Adipocyte (in vitro differentiated cells): ENCODE data around the gene PVR.
"Not testable (repeated sequence)": the region's sequence is repeated elsewhere in the genome, so short reads cannot be mapped to it uniquely, and the experiment has no call there.

ENCODE experiments used
- DNase-seq: peaks from one replicate; pipeline ENCODE4 v3.0.0-alpha.2; 2015; ENCODE audit warnings: low read depth
- H3K27me3 ChIP-seq: replicated peaks from 2 replicates; pipeline ENCODE4 v1.7.0; 2013; ENCODE audit warnings: mild to moderate bottlenecking, low read length, moderate library complexity; ENCODE audit not compliant: control insufficient read depth, insufficient read depth
- H3K36me3 ChIP-seq: 2 replicates; pipeline ENCODE4 v1.7.0; 2013; ENCODE audit warnings: low read length, mild to moderate bottlenecking, moderate library complexity; ENCODE audit not compliant: control insufficient read depth, insufficient read depth, severe bottlenecking
- H3K4me1 ChIP-seq: 2 replicates; pipeline ENCODE4 v1.7.0; 2013; ENCODE audit warnings: mild to moderate bottlenecking, low read length, moderate library complexity; ENCODE audit not compliant: control insufficient read depth, insufficient read depth
- H3K4me3 ChIP-seq: 2 replicates; pipeline ENCODE4 v1.7.0; 2013; ENCODE audit warnings: mild to moderate bottlenecking, low read length, moderate library complexity
- H3K9ac ChIP-seq: 2 replicates; pipeline ENCODE4 v1.7.0; 2013; ENCODE audit warnings: mild to moderate bottlenecking, low read length, moderate library complexity
- H3K9me3 ChIP-seq: 2 replicates; pipeline ENCODE4 v1.7.0; 2013; ENCODE audit warnings: mild to moderate bottlenecking, low read length, moderate library complexity; ENCODE audit not compliant: control insufficient read depth

Gene PVR

DNA sequence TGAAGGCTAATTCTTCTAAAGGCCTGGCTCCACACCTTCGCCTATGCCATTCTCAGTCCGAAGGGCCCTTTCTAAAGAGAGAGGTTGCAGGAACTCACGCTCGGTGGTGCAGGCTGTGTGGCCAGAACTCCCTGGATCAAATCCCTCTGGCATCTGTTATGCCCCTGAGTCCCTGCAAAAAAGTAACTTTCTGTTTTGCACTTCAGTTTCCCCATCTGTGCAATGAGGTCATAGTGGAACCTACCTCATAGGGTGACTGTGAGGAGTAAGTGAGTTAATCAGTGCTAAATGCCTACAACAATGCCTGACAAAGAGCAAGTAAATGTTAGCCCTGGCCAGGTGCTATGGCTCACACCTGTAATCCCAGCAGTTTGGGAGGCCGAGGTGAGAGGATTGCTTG lies 23.0 kb upstream of the PVR start:
- H3K9ac ChIP-seq = no peak overlapping the region
- no peak overlapping the region for H3K4me3 ChIP-seq
- H3K27me3 ChIP-seq = no peaks in the 10 kb centered on the region
- H3K36me3 ChIP-seq = no peaks in the 10 kb centered on the region
- H3K4me1 ChIP-seq = peaks cover 9% of the 10 kb centered on the region
- no peaks in the 10 kb centered on the region for H3K9me3 ChIP-seq
- no peak for DNase-seq

DNA sequence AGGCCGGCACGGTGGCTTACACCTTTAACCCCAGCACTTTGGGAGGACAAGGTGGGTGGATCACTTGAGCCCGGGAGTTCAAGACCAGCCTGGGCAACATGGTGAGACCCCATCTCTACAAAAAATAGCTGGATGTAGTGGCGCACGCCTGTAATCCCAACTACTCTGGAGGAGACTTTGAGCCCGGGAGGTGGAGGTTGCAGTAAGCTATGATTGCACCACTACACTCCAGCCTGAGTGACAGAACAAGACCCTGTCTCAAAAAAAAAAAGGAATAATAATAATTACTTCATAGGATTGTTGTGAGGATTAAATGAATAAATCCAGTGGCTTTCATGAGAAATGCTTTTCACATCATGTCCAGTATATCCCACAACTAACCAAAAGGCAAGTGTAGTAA lies 22.3 kb upstream of the PVR start:
- H3K9ac ChIP-seq = no peak overlapping the region
- no peak for DNase-seq
- H3K27me3 ChIP-seq = no peaks in the 10 kb centered on the region
- H3K4me1 ChIP-seq = peaks cover 11% of the 10 kb centered on the region
- no peaks in the 10 kb centered on the region for H3K9me3 ChIP-seq
- H3K4me3 ChIP-seq = no peak overlapping the region
- no peaks in the 10 kb centered on the region for H3K36me3 ChIP-seq

DNA sequence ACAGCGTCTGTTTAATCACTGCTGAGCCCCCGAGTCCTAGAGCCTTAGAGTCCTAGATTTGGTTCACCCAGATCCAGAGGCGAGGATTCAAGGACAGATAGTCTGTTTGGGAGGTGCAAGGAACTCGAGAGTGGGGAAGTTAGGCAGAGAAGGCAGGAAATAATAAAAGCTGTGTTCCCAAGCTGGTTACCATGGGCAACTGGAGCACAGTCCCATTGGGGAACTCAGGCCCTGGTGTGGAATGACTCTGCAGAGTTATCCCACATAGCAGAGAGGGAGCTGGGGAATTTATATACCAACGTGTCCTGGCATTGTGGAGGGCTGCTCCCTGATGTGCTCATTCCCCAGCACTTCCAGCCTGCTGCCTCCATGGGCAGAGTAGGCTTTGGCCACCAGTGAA lies 20.6 kb upstream of the PVR start:
- Histone ChIP-seq H3K27me3 (no peaks in the 10 kb centered on the region), H3K9me3 (no peaks in the 10 kb centered on the region), H3K4me3 (no peak overlapping the region), H3K4me1 (peaks cover 18% of the 10 kb centered on the region), H3K9ac (no peak overlapping the region), H3K36me3 (no peaks in the 10 kb centered on the region)
- DNase-seq = no peak

DNA sequence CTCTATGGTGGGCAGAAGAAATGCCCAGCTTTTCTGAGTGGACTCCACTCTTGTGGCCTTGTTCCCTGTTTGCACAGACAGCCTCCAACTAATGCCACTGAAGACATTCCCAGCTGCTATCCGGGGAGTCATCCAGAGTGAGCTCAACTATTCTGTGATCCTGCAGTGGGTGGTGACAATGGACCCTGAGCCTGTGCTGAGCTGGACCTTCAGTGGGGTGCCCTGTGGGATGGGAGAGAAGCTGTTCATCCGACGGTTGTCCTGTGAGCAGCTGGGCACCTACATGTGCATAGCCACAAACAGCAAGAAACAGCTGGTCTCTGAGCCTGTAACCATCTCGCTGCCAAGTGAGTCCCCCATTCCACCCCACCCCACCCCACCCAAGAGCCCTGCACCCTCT lies 20.1 kb upstream of the PVR start:
- no peak overlapping the region for H3K9ac ChIP-seq
- no peaks in the 10 kb centered on the region for H3K36me3 ChIP-seq
- H3K27me3 ChIP-seq = no peaks in the 10 kb centered on the region
- H3K4me1 ChIP-seq = peaks cover 18% of the 10 kb centered on the region
- no peak overlapping the region for H3K4me3 ChIP-seq
- no peaks in the 10 kb centered on the region for H3K9me3 ChIP-seq
- DNase-seq = no peak

DNA sequence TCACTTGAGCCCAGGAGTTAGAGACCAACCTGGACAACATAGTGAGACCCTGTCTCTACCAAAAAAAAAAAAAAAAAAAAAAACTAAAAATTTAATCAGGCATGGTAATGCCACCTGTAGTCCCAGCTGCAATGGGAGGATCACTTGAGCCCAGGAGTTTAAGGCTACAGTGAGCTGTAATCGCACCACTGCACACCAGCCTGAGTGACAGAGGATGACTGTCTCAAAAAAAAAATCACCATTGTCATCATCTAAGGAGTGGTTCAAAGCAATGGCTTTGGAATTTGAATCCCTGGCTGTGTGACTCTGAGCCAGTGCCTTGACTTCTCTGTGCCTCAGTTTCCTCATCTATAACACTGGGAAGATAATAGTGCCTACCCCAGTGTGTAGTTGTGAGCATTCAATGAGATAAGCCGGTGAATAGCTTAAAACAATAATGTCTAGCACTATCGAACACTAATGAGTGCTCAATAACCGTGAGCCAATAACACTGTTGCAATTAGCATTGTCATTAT lies 18.8 kb upstream of the PVR start:
- no peak overlapping the region for H3K9ac ChIP-seq
- H3K9me3 ChIP-seq = no peaks in the 10 kb centered on the region

DNA sequence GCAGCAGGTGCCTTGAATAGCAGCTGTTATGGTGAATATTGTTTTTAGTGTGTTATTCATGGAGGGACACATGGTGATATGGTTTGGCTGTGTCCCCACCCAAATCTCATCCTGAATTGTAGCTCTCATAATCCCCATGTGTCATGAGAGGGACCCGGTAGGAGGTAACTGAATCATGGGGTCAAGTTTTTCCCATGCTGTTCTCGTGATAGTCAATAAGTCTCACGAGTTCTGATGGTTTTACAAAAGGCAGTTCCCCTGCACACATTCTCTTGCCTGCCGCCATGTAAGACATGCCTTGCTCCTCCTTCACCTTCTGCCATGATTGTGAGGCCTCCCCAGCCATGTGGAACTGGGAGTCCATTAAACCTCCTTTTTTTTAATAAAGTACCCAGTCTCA lies 18.1 kb upstream of the PVR start:
- H3K36me3 ChIP-seq, H3K9me3 ChIP-seq, H3K9ac ChIP-seq, H3K27me3 ChIP-seq, DNase-seq, H3K4me3 ChIP-seq: not testable (repeated sequence)
- peaks cover 18% of the 10 kb centered on the region for H3K4me1 ChIP-seq

More for the DNA sequence above, 18.8 kb upstream of the PVR start:
- Histone ChIP-seq H3K36me3 (no peaks in the 10 kb centered on the region), H3K4me3 (no peak overlapping the region), H3K27me3 (no peaks in the 10 kb centered on the region), H3K4me1 (peaks cover 18% of the 10 kb centered on the region)
- DNase-seq = no peak

DNA sequence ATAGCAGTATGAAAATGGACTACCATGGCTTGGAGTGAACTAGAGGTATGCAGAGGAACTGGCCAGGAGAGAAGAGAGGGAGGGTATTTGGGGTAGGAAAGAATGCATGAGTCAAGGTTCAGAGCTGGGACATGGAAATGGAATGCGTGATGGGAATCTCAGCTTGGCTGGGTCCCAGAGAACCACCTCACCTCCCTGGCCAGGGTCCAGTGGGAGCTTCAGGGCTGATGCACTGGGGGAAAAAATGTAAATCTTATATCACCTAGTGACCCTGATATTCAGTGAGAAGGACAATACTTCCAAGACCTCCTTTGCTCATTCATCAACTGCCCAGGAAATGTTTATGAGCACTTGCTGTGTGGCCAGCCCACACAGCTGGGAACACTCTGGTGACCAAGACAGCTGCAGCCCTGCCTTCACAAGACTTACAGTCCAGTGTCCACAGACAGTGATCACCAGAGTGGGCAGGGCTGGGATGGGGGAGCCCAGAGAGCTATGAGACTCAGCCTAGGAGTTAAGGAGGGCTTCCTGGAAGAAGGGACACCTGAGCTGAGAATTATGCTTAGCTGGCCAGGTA lies 17.6 kb upstream of the PVR start:
- no peak overlapping the region for H3K4me3 ChIP-seq
- no peak overlapping the region for H3K9ac ChIP-seq
- no peaks in the 10 kb centered on the region for H3K27me3 ChIP-seq
- H3K9me3 ChIP-seq = no peaks in the 10 kb centered on the region
- peaks cover 18% of the 10 kb centered on the region for H3K4me1 ChIP-seq
- H3K36me3 ChIP-seq = no peaks in the 10 kb centered on the region
- DNase-seq = peak; percentile 76

DNA sequence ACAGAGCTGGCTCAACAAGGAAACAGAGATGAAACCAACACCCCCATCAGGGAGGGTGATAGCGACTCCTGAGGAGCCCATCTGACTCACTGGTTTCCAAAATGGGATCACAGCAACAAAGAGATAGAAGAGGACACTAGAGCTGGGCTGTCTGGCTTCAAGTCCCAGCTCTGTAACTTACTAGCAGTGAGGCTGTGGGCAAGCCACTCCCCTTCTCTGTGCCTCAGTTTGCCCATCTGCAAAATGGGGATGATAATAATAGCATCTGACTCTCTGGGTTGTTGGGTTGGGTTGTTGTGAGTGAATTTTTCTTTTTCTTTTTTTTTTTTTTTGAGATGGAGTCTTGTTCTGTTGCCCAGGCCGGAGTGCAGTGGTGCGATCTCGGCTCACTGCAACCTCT lies 16.1 kb upstream of the PVR start:
- Histone ChIP-seq H3K4me3 (no peak overlapping the region), H3K9ac (no peak overlapping the region), H3K27me3 (no peaks in the 10 kb centered on the region), H3K36me3 (no peaks in the 10 kb centered on the region), H3K9me3 (no peaks in the 10 kb centered on the region), H3K4me1 (peaks cover 18% of the 10 kb centered on the region)
- DNase-seq = no peak

DNA sequence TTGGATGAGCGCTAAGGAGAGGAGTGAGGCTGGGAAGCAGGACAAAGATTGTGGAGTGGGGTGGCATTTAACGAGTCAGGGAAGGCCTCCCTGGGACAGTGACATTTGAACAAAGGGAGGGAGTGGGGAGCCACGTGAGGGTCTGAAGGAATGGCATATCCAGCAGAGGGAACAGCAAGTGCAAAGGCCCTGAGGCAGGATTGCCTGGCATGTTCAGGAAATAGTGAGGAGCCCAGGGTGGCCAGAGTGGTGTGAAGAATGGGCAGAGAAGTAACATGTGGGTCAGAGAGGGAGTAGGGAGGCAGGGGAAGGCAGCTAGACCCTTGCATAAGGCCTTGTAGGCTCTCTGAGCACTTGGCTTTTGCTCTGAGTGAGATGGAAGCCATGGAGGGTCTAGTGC lies 14.9 kb upstream of the PVR start:
- DNase-seq = no peak
- Histone ChIP-seq H3K4me1 (peaks cover 12% of the 10 kb centered on the region), H3K9ac (no peak overlapping the region), H3K4me3 (no peak overlapping the region), H3K9me3 (no peaks in the 10 kb centered on the region), H3K27me3 (no peaks in the 10 kb centered on the region), H3K36me3 (no peaks in the 10 kb centered on the region)

DNA sequence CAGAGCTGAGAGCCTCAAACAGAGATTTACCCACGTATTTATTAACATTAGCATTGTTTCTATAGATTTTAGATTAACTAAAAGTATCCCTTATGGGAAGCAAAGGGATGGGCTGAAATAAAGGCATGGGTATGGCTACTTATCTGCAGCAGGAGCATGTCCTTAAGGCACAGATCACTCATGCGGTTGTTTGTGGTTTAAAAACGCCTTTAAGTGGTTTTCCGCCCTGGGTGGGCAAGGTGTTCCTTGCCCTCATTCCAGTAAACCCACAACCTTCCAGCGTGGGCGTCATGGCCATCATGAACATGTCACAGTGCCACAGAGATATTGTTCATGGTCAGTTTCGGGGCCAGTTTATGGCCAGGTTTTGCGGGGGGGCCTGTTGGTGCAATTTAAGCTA lies 12.1 kb upstream of the PVR start:
- H3K4me1 ChIP-seq = peaks cover 19% of the 10 kb centered on the region
- not testable (repeated sequence) for H3K36me3 ChIP-seq, H3K9ac ChIP-seq, H3K27me3 ChIP-seq, H3K4me3 ChIP-seq, DNase-seq, H3K9me3 ChIP-seq

DNA sequence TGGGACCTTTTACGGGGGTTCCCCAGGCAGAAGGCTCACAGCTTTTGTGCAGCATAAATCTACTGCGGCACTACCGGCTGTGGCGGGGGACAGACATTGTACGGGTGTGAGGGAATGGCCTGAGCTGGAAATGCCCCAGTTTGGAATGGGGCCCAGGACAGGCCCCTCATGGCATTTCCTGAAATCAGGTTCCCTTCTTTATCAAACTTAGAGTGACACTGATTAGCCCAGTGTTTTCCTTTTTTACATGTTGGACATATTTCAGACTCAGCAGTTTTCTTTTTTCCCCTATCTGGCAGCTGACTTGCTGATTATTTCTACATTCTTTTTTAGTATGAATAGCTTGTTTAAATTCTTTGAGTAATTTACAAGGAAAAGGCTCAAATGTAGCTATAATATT lies 9.7 kb upstream of the PVR start:
- peaks cover 15% of the 10 kb centered on the region for H3K4me1 ChIP-seq
- H3K9me3 ChIP-seq, H3K27me3 ChIP-seq, H3K4me3 ChIP-seq, H3K9ac ChIP-seq, H3K36me3 ChIP-seq: not testable (repeated sequence)
- DNase-seq = peak; percentile 20

DNA sequence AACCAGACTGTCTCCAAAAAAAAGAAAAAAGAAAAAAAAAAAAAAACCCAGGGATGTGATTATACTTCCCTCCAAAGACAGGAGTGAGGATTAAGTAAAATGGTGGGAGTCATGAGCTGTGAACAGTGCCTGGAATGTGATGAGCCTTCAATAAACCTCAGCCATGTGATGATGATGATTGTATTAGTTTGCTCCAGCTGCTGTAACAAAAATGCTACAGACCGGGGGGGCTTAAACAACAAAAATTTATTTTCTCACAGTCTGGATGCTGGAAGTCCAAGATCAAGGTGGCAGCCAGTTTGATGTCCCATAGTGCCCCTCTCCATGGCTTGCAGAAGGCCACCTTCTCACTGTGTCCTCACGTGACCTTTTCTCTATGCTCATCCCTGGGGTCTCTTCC lies 8.9 kb upstream of the PVR start:
- Histone ChIP-seq H3K4me1 (peaks cover 15% of the 10 kb centered on the region), H3K9me3 (peaks cover 2% of the 10 kb centered on the region), H3K36me3 (no peaks in the 10 kb centered on the region), H3K9ac (no peak overlapping the region), H3K4me3 (no peak overlapping the region), H3K27me3 (no peaks in the 10 kb centered on the region)
- DNase-seq = no peak
